CD14-positive monocyte (primary cell): ENCODE measurements around the gene TGM5. TPM values are rescaled to one million over a fixed set of nuclear protein-coding genes. Genes with fewer than 3 reads are reported as not detected.

Source experiments
- DNase-seq, 3 donors: peaks; one replicate each; pipeline ENCODE4 v3.0.0-alpha.2; 2011 to 2022
- H2AFZ ChIP-seq: 2 replicates; pipeline ENCODE4 v1.6.0; 2012; ENCODE audit warnings: mild to moderate bottlenecking, low read depth, low read length, inconsistent platforms; ENCODE audit not compliant: insufficient read depth, poor library complexity, severe bottlenecking
- H3K27ac ChIP-seq, 2 donors: 1 replicate in 1 of 2; 2 replicates in 1 of 2; pipeline ENCODE4 v1.5.1; 2012 to 2013; ENCODE audit warnings: low read length in 2 of 2, control low read depth in 1 of 2, inconsistent platforms in 1 of 2, low read depth in 1 of 2, mild to moderate bottlenecking in 1 of 2
- H3K27me3 ChIP-seq, 2 donors: one replicate each; pipeline versions ENCODE4 v1.6.0 to v1.6.1; 2011 to 2013; ENCODE audit warnings: low read length in 2 of 2; ENCODE audit not compliant: control insufficient read depth in 2 of 2, insufficient read depth in 2 of 2
- H3K36me3 ChIP-seq, 2 donors: replicated peaks in 1 of 2; 1 replicate in 1 of 2; 2 replicates in 1 of 2; pipeline versions ENCODE4 v1.5.1 to v1.6.1; 2012 to 2013; ENCODE audit warnings: low read length in 2 of 2, control low read depth in 1 of 2, inconsistent platforms in 1 of 2, mild to moderate bottlenecking in 1 of 2; ENCODE audit not compliant: insufficient read depth in 2 of 2, control insufficient read depth in 1 of 2
- H3K4me1 ChIP-seq, 2 donors: 1 replicate in 1 of 2; 2 replicates in 1 of 2; pipeline versions ENCODE4 v1.5.1 to v1.6.1; 2012 to 2013; ENCODE audit warnings: low read length in 2 of 2, control low read depth in 1 of 2, inconsistent platforms in 1 of 2, mild to moderate bottlenecking in 1 of 2, moderate library complexity in 1 of 2; ENCODE audit not compliant: insufficient read depth in 2 of 2, control insufficient read depth in 1 of 2
- H3K4me2 ChIP-seq: replicated peaks from 2 replicates; pipeline ENCODE3; 2012; ENCODE audit warnings: low read length, moderate library complexity, mild to moderate bottlenecking; ENCODE audit not compliant: poor library complexity, severe bottlenecking; ENCODE audit errors: extremely low read depth
- H3K4me3 ChIP-seq, 3 experiments: fragments of 200-600 bp in 1 of 3; sonication (generic) in 1 of 3; replicated peaks in 1 of 3; 1 replicate in 2 of 3; 2 replicates in 1 of 3; pipeline ENCODE4 v1.5.1; 2011 to 2013; ENCODE audit warnings: low read length in 3 of 3, mild to moderate bottlenecking in 3 of 3, control low read depth in 2 of 3, low read depth in 2 of 3, inconsistent platforms in 1 of 3, moderate library complexity in 1 of 3
- H3K79me2 ChIP-seq: 2 replicates; pipeline ENCODE4 v1.6.0; 2012; ENCODE audit warnings: mild to moderate bottlenecking, control low read depth, inconsistent platforms, low read length, moderate library complexity; ENCODE audit not compliant: insufficient read depth
- H3K9ac ChIP-seq: 2 replicates; pipeline ENCODE4 v1.6.0; 2017; ENCODE audit warnings: low read length, mild to moderate bottlenecking; ENCODE audit not compliant: insufficient read depth, poor library complexity, severe bottlenecking
- H3K9me3 ChIP-seq, 2 donors: replicated peaks in 1 of 2; 1 replicate in 1 of 2; 2 replicates in 1 of 2; pipeline versions ENCODE4 v1.5.1 to v1.6.1; 2012 to 2013; ENCODE audit warnings: low read length in 2 of 2, control low read depth in 1 of 2; ENCODE audit not compliant: control insufficient read depth in 1 of 2, insufficient read depth in 1 of 2
- H4K20me1 ChIP-seq: 2 replicates; pipeline ENCODE4 v1.6.0; 2012; ENCODE audit warnings: mild to moderate bottlenecking, low read length, control low read depth, moderate library complexity; ENCODE audit not compliant: insufficient read depth
- H3K27ac Mint-ChIP-seq, 7 donors: one replicate each; pipeline ENCODE4 v1.8.0; 2020; ENCODE audit warnings: mild to moderate bottlenecking in 7 of 7, mixed read lengths in 7 of 7, moderate library complexity in 6 of 7, inconsistent platforms in 2 of 7
- H3K27me3 Mint-ChIP-seq, 3 donors: one replicate each; pipeline ENCODE4 v1.8.0; 2021 to 2022; ENCODE audit warnings: low read depth in 3 of 3, mild to moderate bottlenecking in 3 of 3, mixed read lengths in 3 of 3, moderate library complexity in 3 of 3, inconsistent platforms in 1 of 3
- H3K36me3 Mint-ChIP-seq, 2 donors: one replicate each; pipeline ENCODE4 v1.8.0; 2020; ENCODE audit warnings: mixed read lengths in 2 of 2, inconsistent platforms in 1 of 2, mild to moderate bottlenecking in 1 of 2
- H3K4me1 Mint-ChIP-seq: one replicate; pipeline ENCODE4 v1.8.0; 2020; ENCODE audit warnings: mild to moderate bottlenecking, mixed read lengths
- H3K4me3 Mint-ChIP-seq, 2 donors: one replicate each; pipeline ENCODE4 v1.8.0; 2020; ENCODE audit warnings: mild to moderate bottlenecking in 2 of 2, mixed read lengths in 2 of 2, moderate library complexity in 1 of 2
- H3K9me3 Mint-ChIP-seq, 7 donors: one replicate each; pipeline ENCODE4 v1.8.0; 2020 to 2022; ENCODE audit warnings: mixed read lengths in 7 of 7, mild to moderate bottlenecking in 6 of 7, moderate library complexity in 6 of 7, inconsistent platforms in 2 of 7
- CTCF ChIP-seq: fragments of 200-600 bp; IDR thresholded peaks from one replicate; pipeline ENCODE4 v1.8.0; 2022; ENCODE audit warnings: antibody characterized with exemption, mild to moderate bottlenecking
- WGBS: methylation state at CpG from one replicate; pipeline ENCODE4 v1.1.5; 2013; ENCODE audit warnings: missing lambda C conversion rate; ENCODE audit not compliant: insufficient coverage; 5-methylcytosine and 5-hydroxymethylcytosine counted together
- intact Hi-C, 2 donors: fragments of 100-400 bp; cut with micrococcal nuclease; formaldehyde crosslinking; loops; one replicate each; pipeline versions ENCODE4 v1.15.0 to v1.15.1; 2023
- polyA plus RNA-seq, 3 donors: library from polyadenylated mRNA; depleted of rRNA in 1 of 3; unstranded in 2 of 3; stranded (reverse) in 1 of 3; fragments of 300-500 nt in 2 of 3; fragments of >200 nt in 1 of 3; fragmentation: Illumina TruSeq in 2 of 3; gene quantifications; 1 replicate in 2 of 3; 2 replicates in 1 of 3; pipeline ENCODE4 v1.2.3, GENCODE V29; 2012 to 2021

Gene TGM5
- polyA plus RNA-seq, 3 donors: not detected

- Mint-ChIP-seq H3K9me3 (no peaks in the 10 kb centered on the region), H3K27me3 (peaks cover 15 to 23% (median 22%) of the 10 kb centered on the region in 3 donors), H3K27ac (no peak overlapping the region), H3K4me3 (no peak overlapping the region), H3K36me3 (no peaks in the 10 kb centered on the region), H3K4me1 (peaks cover 3% of the 10 kb centered on the region)
- Histone ChIP-seq H3K9ac (no peak overlapping the region), H3K79me2 (no peaks in the 10 kb centered on the region), H3K27ac (no peak overlapping the region), H4K20me1 (no peaks in the 10 kb centered on the region), H3K4me1 (no peaks in the 10 kb centered on the region), H3K9me3 (no peaks in the 10 kb centered on the region), H3K36me3 (no peaks in the 10 kb centered on the region), H3K27me3 (peaks cover 0 to 2% of the 10 kb centered on the region in 2 donors), H2AFZ (no peak overlapping the region), H3K4me3 (no peak overlapping the region), H3K4me2 (no peak overlapping the region)
- DNase-seq: no peak
- WGBS: 84% methylated on average over 4 of the region's 4 CpGs
- intact Hi-C loops: no loop called here
- TF ChIP-seq CTCF: no peak
These were observed 45.6 kb upstream of the TGM5 start for GRCh38 chr15:43312378-43312777.

GRCh38 chr15:43302205-43302817, 35.6 kb upstream of the TGM5 start, which contains the start of gene TGM7:
TGM7 (minus strand) TSS chr15:43302255.
- Mint-ChIP-seq H3K27ac (no peak within 1 kb of the TSS), H3K4me3 (no peak within 1 kb of the TSS), H3K4me1 (no peaks in the 10 kb centered on the region), H3K9me3 (peaks cover 0 to 2% (median 0%) of the 10 kb centered on the region in 7 donors), H3K36me3 (no peaks in the 10 kb centered on the region), H3K27me3 (peaks cover 10 to 22% (median 13%) of the 10 kb centered on the region in 3 donors)
- no peak for TF ChIP-seq CTCF
- no peak within 1 kb of the TSS for H3K9ac ChIP-seq
- no peaks in the 10 kb centered on the region for H3K36me3 ChIP-seq
- no peak within 1 kb of the TSS for H3K4me3 ChIP-seq
- DNase-seq: no peak
- H4K20me1 ChIP-seq: no peaks in the 10 kb centered on the region
- intact Hi-C loops: no loop called here
- H3K4me2 ChIP-seq: no peak within 1 kb of the TSS
- H2AFZ ChIP-seq: no peak within 1 kb of the TSS
- H3K27me3 ChIP-seq: no peaks in the 10 kb centered on the region
- H3K4me1 ChIP-seq: no peaks in the 10 kb centered on the region
- no peak within 1 kb of the TSS for H3K27ac ChIP-seq
- WGBS: 94% methylated on average over 8 of the region's 11 CpGs
- no peaks in the 10 kb centered on the region for H3K9me3 ChIP-seq
- no peaks in the 10 kb centered on the region for H3K79me2 ChIP-seq
